Nephron progenitor cell (in vitro differentiated cells): ENCODE data around the gene FRS3.

ENCODE experiments used
- DNase-seq: peaks from one replicate; pipeline ENCODE4 v3.0.0; 2021
- H3K27ac Mint-ChIP-seq: 2 replicates; pipeline ENCODE4 v1.8.0; 2021; ENCODE audit warnings: mild to moderate bottlenecking, moderate library complexity, mixed read lengths
- H3K27me3 Mint-ChIP-seq: 2 replicates; pipeline ENCODE4 v1.8.0; 2021; ENCODE audit warnings: mild to moderate bottlenecking, low read depth, mixed read lengths; ENCODE audit not compliant: poor library complexity
- H3K36me3 Mint-ChIP-seq: 2 replicates; pipeline ENCODE4 v1.8.0; 2021; ENCODE audit warnings: low read depth, mixed read lengths
- H3K4me1 Mint-ChIP-seq: 2 replicates; pipeline ENCODE4 v1.8.0; 2021; ENCODE audit warnings: mixed read lengths
- H3K4me3 Mint-ChIP-seq: 2 replicates; pipeline ENCODE4 v1.8.0; 2021; ENCODE audit warnings: mild to moderate bottlenecking, moderate library complexity, mixed read lengths
- H3K9me3 Mint-ChIP-seq: 2 replicates; pipeline ENCODE4 v1.8.0; 2021; ENCODE audit warnings: mild to moderate bottlenecking, moderate library complexity, mixed read lengths
- CTCF ChIP-seq: fragments of 200-600 bp; sonication (generic); IDR thresholded peaks from 2 replicates; pipeline ENCODE4 v1.5.0; 2021; ENCODE audit warnings: antibody characterized with exemption

Gene FRS3

GRCh38 chr6:41726876-41727275, 52.8 kb downstream of the FRS3 start:
- Mint-ChIP-seq H3K4me3 (no peak overlapping the region), H3K9me3 (no peaks in the 10 kb centered on the region), H3K27ac (no peak overlapping the region), H3K36me3 (no peaks in the 10 kb centered on the region), H3K27me3 (peaks cover 24% of the 10 kb centered on the region), H3K4me1 (peaks cover 24% of the 10 kb centered on the region)
- no peak for DNase-seq
- TF ChIP-seq CTCF = no peak

GRCh38 chr6:41724586-41725501, 54.9 kb downstream of the FRS3 start:
- no peak overlapping the region for H3K27ac Mint-ChIP-seq
- peaks cover 31% of the 10 kb centered on the region for H3K4me1 Mint-ChIP-seq
- TF ChIP-seq CTCF = no peak
- no peaks in the 10 kb centered on the region for H3K9me3 Mint-ChIP-seq
- H3K4me3 Mint-ChIP-seq = no peak overlapping the region
- peaks cover 6% of the 10 kb centered on the region for H3K27me3 Mint-ChIP-seq
- DNase-seq = no peak
- H3K36me3 Mint-ChIP-seq = no peaks in the 10 kb centered on the region

- no peak overlapping the region for H3K4me3 Mint-ChIP-seq
- no peak for DNase-seq
- H3K27me3 Mint-ChIP-seq = peaks cover 3% of the 10 kb centered on the region
- no peaks in the 10 kb centered on the region for H3K9me3 Mint-ChIP-seq
- H3K36me3 Mint-ChIP-seq = no peaks in the 10 kb centered on the region
- H3K27ac Mint-ChIP-seq = no peak overlapping the region
- no peak for TF ChIP-seq CTCF
- peaks cover 37% of the 10 kb centered on the region for H3K4me1 Mint-ChIP-seq
Measured at GRCh38 chr6:41724228-41724580, 55.5 kb downstream of the FRS3 start.

- no peak overlapping the region for H3K4me3 Mint-ChIP-seq
- no peaks in the 10 kb centered on the region for H3K9me3 Mint-ChIP-seq
- H3K27ac Mint-ChIP-seq = no peak overlapping the region
- no peaks in the 10 kb centered on the region for H3K27me3 Mint-ChIP-seq
- peaks cover 37% of the 10 kb centered on the region for H3K4me1 Mint-ChIP-seq
- DNase-seq = peak; percentile 25
- TF ChIP-seq CTCF = no peak
- no peaks in the 10 kb centered on the region for H3K36me3 Mint-ChIP-seq
Measured at GRCh38 chr6:41723530-41724227, 56.0 kb downstream of the FRS3 start.

- peak overlapping the region; percentile 19 for H3K27ac Mint-ChIP-seq
- DNase-seq = no peak
- H3K9me3 Mint-ChIP-seq = no peaks in the 10 kb centered on the region
- H3K36me3 Mint-ChIP-seq = no peaks in the 10 kb centered on the region
- no peak overlapping the region for H3K4me3 Mint-ChIP-seq
- H3K4me1 Mint-ChIP-seq = peaks cover 37% of the 10 kb centered on the region
- TF ChIP-seq CTCF = no peak
- no peaks in the 10 kb centered on the region for H3K27me3 Mint-ChIP-seq
Measured at GRCh38 chr6:41722969-41723529, 56.7 kb downstream of the FRS3 start.
